Right atrium auricular region (tissue), 2 donors: ENCODE measurements around the gene FGF5. TPM values are rescaled to one million over a fixed set of nuclear protein-coding genes. Genes with fewer than 3 reads are reported as not detected.
"Not testable (repeated sequence)": the region's sequence is repeated elsewhere in the genome, so short reads cannot be mapped to it uniquely, and the experiment has no call there.

ENCODE experiments used
- DNase-seq: peaks from one replicate; pipeline ENCODE4 v3.0.0-alpha.2; 2019; ENCODE audit warnings: low spot score
- H3K27ac ChIP-seq, 2 donors: fragments of 200-600 bp; sonication (generic); 1 replicate in 1 of 2; 2 replicates in 1 of 2; pipeline ENCODE4 v1.5.1; 2016 to 2019
- H3K27me3 ChIP-seq, 2 donors: fragments of 200-600 bp; sonication (generic); one replicate each; pipeline versions ENCODE4 v1.5.1 to v1.6.0; 2017 to 2019
- H3K36me3 ChIP-seq: fragments of 200-600 bp; sonication (generic); one replicate; pipeline ENCODE4 v1.5.1; 2016
- H3K4me1 ChIP-seq, 2 donors: fragments of 200-600 bp; sonication (generic); one replicate each; pipeline versions ENCODE4 v1.5.1 to v1.6.0; 2017 to 2019
- H3K4me3 ChIP-seq, 2 donors: fragments of 200-600 bp; sonication (generic); 1 replicate in 1 of 2; 2 replicates in 1 of 2; pipeline ENCODE4 v1.5.1; 2017 to 2019; ENCODE audit warnings: mild to moderate bottlenecking in 1 of 2, moderate library complexity in 1 of 2
- H3K9me3 ChIP-seq, 2 donors: fragments of 200-600 bp; sonication (generic); one replicate each; pipeline ENCODE4 v1.5.1; 2019
- total RNA-seq, 2 donors: library from RNA; depleted of rRNA; stranded (reverse); fragments of >200 nt; gene quantifications; one replicate each; pipeline ENCODE4 v1.1.0, GENCODE V29; 2016
- TF ChIP-seq, protein P1 (sequence below), 2 donors: fragments of 200-600 bp; sonication (generic); IDR thresholded peaks; one replicate each; pipeline ENCODE4 v1.5.1; 2019; ENCODE audit warnings: antibody characterized with exemption in 2 of 2

The FGF5 gene
- total RNA-seq, 2 donors from 2014 or later: 0.07 TPM; not detected in 1

DNA sequence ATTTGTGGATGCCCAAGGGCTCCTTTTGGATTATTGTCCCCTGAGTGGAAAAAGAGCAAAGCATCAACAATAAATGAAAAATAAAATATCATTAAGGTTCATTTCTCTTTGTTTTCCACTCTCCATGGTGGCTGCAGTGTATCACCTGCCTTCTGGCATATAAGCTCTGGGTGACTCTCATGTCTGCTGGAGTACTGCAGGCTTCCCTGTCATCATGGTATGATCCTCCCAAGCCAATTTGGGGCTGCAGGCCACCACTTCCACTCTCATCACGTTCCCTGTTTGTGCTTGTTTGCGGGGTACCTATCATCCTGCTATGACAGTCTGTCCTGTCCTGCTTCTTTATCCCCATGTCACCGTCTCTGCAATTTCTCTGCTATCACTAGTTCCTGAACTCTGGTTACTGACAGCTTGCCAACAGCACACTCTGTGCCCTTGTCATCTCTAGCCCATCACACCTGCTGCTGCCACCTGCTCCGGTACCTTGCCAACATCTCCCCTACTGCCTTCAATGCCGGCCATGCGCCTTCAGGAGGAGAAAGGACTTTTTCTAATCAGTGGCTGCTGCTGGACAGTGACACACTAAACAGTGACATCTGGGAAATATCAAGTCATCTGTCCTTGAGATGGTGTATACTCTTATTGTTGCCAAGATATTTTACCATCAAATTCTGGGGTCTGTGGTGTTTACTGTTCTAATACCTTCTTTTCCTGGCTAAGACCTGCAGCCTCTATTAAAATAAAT lies 23.0 kb upstream of the FGF5 start:
- Histone ChIP-seq H3K27ac (no peak overlapping the region), H3K27me3 (no peaks in the 10 kb centered on the region), H3K9me3 (no peaks in the 10 kb centered on the region), H3K4me3 (no peak overlapping the region), H3K36me3 (no peaks in the 10 kb centered on the region), H3K4me1 (no peaks in the 10 kb centered on the region)
- no peak for DNase-seq
- TF ChIP-seq, protein P1, sequence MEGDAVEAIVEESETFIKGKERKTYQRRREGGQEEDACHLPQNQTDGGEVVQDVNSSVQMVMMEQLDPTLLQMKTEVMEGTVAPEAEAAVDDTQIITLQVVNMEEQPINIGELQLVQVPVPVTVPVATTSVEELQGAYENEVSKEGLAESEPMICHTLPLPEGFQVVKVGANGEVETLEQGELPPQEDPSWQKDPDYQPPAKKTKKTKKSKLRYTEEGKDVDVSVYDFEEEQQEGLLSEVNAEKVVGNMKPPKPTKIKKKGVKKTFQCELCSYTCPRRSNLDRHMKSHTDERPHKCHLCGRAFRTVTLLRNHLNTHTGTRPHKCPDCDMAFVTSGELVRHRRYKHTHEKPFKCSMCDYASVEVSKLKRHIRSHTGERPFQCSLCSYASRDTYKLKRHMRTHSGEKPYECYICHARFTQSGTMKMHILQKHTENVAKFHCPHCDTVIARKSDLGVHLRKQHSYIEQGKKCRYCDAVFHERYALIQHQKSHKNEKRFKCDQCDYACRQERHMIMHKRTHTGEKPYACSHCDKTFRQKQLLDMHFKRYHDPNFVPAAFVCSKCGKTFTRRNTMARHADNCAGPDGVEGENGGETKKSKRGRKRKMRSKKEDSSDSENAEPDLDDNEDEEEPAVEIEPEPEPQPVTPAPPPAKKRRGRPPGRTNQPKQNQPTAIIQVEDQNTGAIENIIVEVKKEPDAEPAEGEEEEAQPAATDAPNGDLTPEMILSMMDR (IDR thresholded peaks at IDR 0.05): no peak

DNA sequence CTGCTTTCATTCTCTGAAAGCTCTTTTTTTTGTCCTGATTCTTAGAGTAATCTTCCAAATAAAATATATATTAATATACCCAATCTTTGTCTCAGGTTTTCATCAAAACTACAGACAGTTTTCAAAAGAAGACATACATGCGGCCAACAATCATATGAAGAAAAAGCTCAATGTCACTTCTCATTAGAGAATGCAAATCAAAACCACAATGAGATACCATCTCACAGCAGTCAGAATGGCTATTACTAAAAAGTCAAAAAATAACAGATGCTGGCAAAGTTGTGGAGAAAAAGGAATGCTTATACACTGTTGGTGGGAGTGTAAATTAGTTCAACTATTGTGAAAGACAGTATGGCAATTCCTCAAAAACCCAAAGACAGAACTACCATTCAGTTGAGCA lies 19.0 kb upstream of the FGF5 start:
- H3K36me3 ChIP-seq, H3K4me1 ChIP-seq, H3K27ac ChIP-seq, DNase-seq, H3K27me3 ChIP-seq, H3K9me3 ChIP-seq, H3K4me3 ChIP-seq: not testable (repeated sequence)

DNA sequence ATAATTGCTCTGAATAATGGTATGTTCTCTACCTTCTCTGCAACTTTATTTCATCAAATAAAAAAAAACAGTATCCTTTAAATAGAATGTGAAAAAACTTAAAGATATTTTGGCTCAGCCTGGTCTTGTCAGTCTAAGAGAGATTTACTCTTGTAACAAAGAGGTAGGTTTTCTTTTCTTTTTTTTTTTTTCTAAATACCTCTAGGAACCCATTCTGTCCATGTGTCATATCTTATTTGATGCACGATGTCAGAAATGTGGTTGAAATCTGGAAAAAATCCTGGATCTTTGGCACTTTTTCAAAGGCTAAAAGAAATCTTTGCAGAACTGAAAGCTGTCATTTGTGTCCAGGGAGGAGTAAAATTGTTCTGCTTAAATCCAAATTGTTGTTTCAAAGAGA lies 17.3 kb upstream of the FGF5 start:
- TF ChIP-seq, protein P1 (IDR thresholded peaks at IDR 0.05): no peak
- Histone ChIP-seq H3K4me3 (no peak overlapping the region), H3K9me3 (no peaks in the 10 kb centered on the region), H3K27ac (no peak overlapping the region), H3K27me3 (no peaks in the 10 kb centered on the region), H3K4me1 (no peaks in the 10 kb centered on the region), H3K36me3 (no peaks in the 10 kb centered on the region)
- no peak for DNase-seq

DNA sequence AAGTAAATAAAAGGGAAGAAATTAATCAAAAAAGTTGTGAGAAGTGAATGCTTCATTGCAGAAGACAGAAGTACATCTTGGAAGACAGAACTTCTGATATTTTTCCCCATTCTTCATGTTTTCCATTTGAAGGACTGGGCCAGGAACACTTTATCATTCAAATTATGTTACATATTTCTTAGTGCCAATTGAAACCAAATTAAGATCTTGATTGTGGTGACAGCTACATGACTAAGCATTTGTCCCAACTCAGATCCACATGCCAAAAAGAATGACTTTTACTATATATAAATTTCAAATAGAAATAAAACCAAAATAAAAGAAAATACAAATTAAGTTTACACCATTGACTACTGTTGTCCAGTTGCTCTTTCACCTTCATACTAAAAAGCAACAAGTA lies 14.0 kb upstream of the FGF5 start:
- H3K27me3 ChIP-seq: no peaks in the 10 kb centered on the region
- TF ChIP-seq, protein P1 (IDR thresholded peaks at IDR 0.05): no peak
- no peak for DNase-seq
- H3K36me3 ChIP-seq: no peaks in the 10 kb centered on the region
- no peak overlapping the region for H3K27ac ChIP-seq
- no peak overlapping the region for H3K4me3 ChIP-seq
- H3K4me1 ChIP-seq: no peaks in the 10 kb centered on the region
- no peaks in the 10 kb centered on the region for H3K9me3 ChIP-seq

DNA sequence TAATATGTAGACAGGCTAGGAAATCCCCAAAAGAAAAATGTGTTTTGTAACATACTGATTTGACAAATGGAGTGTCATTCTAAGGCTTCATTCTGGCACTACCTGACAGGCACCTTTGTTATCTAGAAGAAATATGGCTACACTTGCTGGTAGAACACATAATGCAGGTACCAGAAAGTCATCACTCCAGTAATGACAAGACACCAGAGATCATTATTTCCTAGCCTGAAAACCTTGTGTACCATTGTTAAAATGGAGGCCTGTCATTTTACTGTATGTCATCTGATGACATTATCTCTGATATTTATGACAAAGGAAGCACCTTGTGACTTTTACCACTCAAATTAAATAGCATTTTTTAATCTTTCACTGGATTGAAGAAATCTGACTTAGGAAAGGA lies 13.5 kb upstream of the FGF5 start:
- no peak overlapping the region for H3K27ac ChIP-seq
- no peak overlapping the region for H3K4me3 ChIP-seq
- H3K9me3 ChIP-seq: no peaks in the 10 kb centered on the region
- H3K27me3 ChIP-seq: no peaks in the 10 kb centered on the region
- TF ChIP-seq, protein P1 (IDR thresholded peaks at IDR 0.05): no peak
- no peak for DNase-seq
- no peaks in the 10 kb centered on the region for H3K36me3 ChIP-seq
- H3K4me1 ChIP-seq: no peaks in the 10 kb centered on the region

DNA sequence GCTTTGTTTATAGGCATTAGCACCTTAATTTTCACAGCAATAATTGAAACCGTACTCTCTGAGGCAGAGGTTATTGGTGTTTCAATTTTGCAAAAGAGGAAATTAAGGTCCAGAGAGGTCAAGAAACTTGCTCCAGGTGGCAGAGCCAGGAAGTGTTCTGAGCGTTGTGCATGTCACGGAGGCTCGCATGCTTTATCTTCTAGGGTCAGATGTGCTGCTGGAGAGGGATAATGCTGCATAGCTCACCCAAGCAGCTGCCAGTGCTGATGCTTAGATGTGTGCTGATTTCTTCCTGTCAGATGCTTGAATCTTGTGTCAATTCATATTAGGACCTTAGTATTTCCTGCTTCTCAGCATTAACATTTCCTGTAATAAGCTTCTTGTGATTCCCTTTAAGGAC lies 13.0 kb upstream of the FGF5 start:
- no peaks in the 10 kb centered on the region for H3K9me3 ChIP-seq
- no peaks in the 10 kb centered on the region for H3K4me1 ChIP-seq
- TF ChIP-seq, protein P1 (IDR thresholded peaks at IDR 0.05): no peak
- no peaks in the 10 kb centered on the region for H3K36me3 ChIP-seq
- H3K27ac ChIP-seq: no peak overlapping the region
- DNase-seq: no peak
- no peaks in the 10 kb centered on the region for H3K27me3 ChIP-seq
- H3K4me3 ChIP-seq: no peak overlapping the region
